Measurements from ENCODE around the gene GNS. TPM values are rescaled to one million over a fixed set of nuclear protein-coding genes. Genes with fewer than 3 reads are reported as not detected.

The GNS gene
- total and polyA plus RNA-seq, 10 of the 15 experiments (the other 5 are each of a cell fraction or from before 2014, with no cell fraction given): 4.1 to 33.8 (median 19.1) TPM

GRCh38 chr12:64699504-64700115 lies 59.6 kb downstream of the GNS start (continued):
- TF ChIP-seq, protein P1, sequence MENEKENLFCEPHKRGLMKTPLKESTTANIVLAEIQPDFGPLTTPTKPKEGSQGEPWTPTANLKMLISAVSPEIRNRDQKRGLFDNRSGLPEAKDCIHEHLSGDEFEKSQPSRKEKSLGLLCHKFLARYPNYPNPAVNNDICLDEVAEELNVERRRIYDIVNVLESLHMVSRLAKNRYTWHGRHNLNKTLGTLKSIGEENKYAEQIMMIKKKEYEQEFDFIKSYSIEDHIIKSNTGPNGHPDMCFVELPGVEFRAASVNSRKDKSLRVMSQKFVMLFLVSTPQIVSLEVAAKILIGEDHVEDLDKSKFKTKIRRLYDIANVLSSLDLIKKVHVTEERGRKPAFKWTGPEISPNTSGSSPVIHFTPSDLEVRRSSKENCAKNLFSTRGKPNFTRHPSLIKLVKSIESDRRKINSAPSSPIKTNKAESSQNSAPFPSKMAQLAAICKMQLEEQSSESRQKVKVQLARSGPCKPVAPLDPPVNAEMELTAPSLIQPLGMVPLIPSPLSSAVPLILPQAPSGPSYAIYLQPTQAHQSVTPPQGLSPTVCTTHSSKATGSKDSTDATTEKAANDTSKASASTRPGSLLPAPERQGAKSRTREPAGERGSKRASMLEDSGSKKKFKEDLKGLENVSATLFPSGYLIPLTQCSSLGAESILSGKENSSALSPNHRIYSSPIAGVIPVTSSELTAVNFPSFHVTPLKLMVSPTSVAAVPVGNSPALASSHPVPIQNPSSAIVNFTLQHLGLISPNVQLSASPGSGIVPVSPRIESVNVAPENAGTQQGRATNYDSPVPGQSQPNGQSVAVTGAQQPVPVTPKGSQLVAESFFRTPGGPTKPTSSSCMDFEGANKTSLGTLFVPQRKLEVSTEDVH (IDR thresholded peaks at IDR 0.05; ENCODE audit: low read depth, partially characterized antibody): no peak
- TF ChIP-seq SUZ12 (IDR thresholded peaks at IDR 0.05; ENCODE audit: unreplicated experiment) (no peak), MTA2 (IDR thresholded peaks at IDR 0.05; ENCODE audit: low read depth) (no peak), ZNF622 (IDR thresholded peaks at IDR 0.05) (no peak), MYC (IDR thresholded peaks at IDR 0.05; ENCODE audit: insufficient read depth, insufficient read length, insufficient replicate concordance, low read length, severe bottlenecking) (no peak)
- TF ChIP-seq, protein P2, sequence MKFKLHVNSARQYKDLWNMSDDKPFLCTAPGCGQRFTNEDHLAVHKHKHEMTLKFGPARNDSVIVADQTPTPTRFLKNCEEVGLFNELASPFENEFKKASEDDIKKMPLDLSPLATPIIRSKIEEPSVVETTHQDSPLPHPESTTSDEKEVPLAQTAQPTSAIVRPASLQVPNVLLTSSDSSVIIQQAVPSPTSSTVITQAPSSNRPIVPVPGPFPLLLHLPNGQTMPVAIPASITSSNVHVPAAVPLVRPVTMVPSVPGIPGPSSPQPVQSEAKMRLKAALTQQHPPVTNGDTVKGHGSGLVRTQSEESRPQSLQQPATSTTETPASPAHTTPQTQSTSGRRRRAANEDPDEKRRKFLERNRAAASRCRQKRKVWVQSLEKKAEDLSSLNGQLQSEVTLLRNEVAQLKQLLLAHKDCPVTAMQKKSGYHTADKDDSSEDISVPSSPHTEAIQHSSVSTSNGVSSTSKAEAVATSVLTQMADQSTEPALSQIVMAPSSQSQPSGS (IDR thresholded peaks at IDR 0.05; ENCODE audit: low read length): no peak

Measured in GM12878 (cell line).